ENCODE results near the gene INO80E.

The INO80E gene

GRCh38 chr16:30028438-30029076 lies 32.5 kb downstream of the INO80E start:
- TF ChIP-seq, protein P1, sequence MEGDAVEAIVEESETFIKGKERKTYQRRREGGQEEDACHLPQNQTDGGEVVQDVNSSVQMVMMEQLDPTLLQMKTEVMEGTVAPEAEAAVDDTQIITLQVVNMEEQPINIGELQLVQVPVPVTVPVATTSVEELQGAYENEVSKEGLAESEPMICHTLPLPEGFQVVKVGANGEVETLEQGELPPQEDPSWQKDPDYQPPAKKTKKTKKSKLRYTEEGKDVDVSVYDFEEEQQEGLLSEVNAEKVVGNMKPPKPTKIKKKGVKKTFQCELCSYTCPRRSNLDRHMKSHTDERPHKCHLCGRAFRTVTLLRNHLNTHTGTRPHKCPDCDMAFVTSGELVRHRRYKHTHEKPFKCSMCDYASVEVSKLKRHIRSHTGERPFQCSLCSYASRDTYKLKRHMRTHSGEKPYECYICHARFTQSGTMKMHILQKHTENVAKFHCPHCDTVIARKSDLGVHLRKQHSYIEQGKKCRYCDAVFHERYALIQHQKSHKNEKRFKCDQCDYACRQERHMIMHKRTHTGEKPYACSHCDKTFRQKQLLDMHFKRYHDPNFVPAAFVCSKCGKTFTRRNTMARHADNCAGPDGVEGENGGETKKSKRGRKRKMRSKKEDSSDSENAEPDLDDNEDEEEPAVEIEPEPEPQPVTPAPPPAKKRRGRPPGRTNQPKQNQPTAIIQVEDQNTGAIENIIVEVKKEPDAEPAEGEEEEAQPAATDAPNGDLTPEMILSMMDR (IDR thresholded peaks at IDR 0.05; ENCODE audit: low read length, missing control alignments), result no peak
- H3K4me3 ChIP-seq (replicated peaks; ENCODE audit: low read depth, low read length), result no peak overlapping the region
- no peak for DNase-seq (ENCODE audit: low read depth)

DNA sequence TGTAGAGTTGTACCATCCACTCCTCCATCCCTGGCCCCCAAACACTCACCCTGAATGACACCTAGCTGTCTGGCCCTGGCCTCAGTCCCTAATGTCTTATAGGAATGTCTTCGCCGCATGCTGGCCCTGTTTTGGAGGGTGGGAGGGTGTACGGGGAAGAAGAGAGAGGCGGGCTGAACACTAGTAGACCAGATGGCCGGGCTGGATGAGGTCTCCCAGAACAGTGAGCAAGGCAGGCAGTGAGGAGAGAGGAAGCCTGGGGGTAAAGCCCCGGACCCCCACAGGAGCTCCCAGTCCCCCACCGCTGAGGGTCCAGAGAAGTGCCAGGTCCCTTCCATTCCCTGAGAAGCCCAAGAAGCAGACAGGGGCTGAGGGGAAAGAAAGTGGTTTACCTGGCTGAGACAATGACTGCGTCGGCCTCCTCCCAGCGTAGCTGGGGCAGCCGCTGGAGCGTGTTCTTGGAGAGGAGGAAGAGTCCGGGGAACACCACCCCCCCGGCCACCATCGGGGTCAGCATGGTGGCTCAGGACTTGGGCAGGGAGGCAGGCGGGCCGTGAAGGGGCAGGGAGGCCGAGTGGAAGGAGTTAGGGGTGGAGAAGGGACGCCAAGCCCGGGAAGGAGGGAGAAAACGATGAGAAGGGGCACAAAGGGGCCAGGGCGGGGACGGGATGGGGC lies 34.1 kb downstream of the INO80E start:
- TF ChIP-seq, protein P1 (IDR thresholded peaks at IDR 0.05; ENCODE audit: low read length, missing control alignments), result no peak
- no peak overlapping the region for H3K4me3 ChIP-seq (replicated peaks; ENCODE audit: low read depth, low read length)
- no peak for DNase-seq (ENCODE audit: low read depth)

DNA sequence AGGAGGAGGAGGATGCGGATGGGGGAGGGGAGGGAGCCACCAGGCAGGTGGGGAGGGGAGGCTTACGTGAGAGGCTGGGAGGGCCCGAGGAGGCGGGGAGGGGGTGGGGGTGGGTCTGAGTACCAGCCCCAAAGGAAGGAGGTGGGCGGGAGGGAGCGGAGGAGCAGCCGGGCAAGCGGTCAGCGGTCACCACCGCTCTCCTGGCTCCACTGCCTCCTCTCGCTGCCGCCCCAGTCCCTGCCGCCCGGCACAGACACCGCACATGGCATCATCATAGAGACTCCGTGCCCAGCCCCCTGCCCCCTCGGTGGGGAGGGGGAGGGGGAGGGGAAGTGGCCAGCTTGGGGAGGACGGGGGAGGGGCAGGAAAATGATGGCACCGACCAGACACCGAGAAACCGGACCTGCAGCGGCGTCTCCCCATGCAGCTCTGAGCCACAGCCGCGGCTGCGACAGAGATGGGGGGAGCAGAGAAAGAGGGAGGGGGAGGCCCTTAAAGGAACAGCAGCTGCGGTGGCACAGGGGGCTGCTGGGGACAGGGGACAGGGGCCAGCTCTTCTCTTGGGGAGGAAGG lies 34.9 kb downstream of the INO80E start, which contains the start of gene TLCD3B:
Gene TLCD3B (minus strand): TSS at position 431 of the 573 bp plus-strand sequence. CDS start 744 bp downstream, outside the sequence.
- H3K4me3 ChIP-seq (replicated peaks; ENCODE audit: low read depth, low read length), result no peak within 1 kb of the TSS
- TF ChIP-seq, protein P1 (IDR thresholded peaks at IDR 0.05; ENCODE audit: low read length, missing control alignments), result no peak
- no peak for DNase-seq (ENCODE audit: low read depth)

DNA sequence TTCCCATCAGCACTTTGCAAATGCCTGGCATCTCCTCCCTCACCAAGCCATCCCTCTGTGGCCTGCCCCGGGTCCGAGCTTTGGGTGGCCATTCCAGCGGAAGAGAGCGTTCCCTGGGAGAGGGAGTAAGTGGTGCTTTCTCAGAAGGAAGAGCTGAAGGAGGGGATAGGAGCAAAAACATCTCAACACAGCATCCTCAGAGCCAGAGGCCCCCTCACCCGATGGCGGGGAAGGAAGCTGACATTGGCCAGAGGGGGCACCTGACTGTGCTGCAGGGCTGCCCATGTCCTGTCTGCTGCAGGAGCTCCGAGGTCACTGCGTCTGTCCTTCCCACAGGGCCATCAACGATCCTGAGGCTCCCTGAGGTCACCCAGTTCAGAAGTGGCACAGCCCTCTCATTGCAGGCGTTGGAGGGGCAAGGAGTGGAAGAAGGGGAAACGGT lies 35.5 kb downstream of the INO80E start:
- DNase-seq (ENCODE audit: low read depth), result no peak
- H3K4me3 ChIP-seq (replicated peaks; ENCODE audit: low read depth, low read length), result no peak overlapping the region
- TF ChIP-seq, protein P1 (IDR thresholded peaks at IDR 0.05; ENCODE audit: low read length, missing control alignments), result no peak

- no peak overlapping the region for H3K4me3 ChIP-seq (replicated peaks; ENCODE audit: low read depth, low read length)
- peak; percentile 80 for DNase-seq (ENCODE audit: low read depth)
- TF ChIP-seq, protein P1 (IDR thresholded peaks at IDR 0.05; ENCODE audit: low read length, missing control alignments), result peak; percentile 84
These were observed 36.2 kb downstream of the INO80E start for GRCh38 chr16:30032083-30032819.

DNA sequence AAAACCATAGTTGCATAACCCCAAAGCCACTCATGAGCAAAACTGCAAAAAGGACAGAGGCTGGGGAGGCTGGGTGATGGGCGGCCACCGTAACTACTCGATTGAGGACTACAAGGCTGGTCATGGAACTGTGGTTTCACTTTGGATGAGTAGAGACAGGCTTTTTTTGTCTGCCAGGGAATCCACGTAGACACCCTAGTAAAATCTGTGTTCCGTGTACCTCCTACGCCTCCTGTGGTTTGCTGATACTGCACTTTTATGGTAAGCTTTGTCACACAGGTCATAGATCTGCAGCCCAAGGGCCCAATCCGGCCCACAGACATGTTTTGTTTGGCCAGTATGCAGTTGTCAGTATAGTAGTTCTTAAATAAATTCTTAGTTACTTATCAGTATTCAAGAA lies 37.2 kb downstream of the INO80E start:
- DNase-seq (ENCODE audit: low read depth), result no peak
- no peak overlapping the region for H3K4me3 ChIP-seq (replicated peaks; ENCODE audit: low read depth, low read length)
- TF ChIP-seq, protein P1 (IDR thresholded peaks at IDR 0.05; ENCODE audit: low read length, missing control alignments), result no peak
